A673 (cell line): ENCODE measurements around the gene NAA10. TPM values are rescaled to one million over a fixed set of nuclear protein-coding genes. Genes with fewer than 3 reads are reported as not detected.

Experiments used
- BruUV-seq: library from RNA; stranded (reverse); fragments of 400-500 nt; replicated peaks from 2 replicates; lab custom pipeline; 2021; lab: Mats Ljungman, UMichigan
- CTCF ChIA-PET: fragments of 300-600 bp; sonication (Branson Sonifier 250); formaldehyde crosslinking; loops from one replicate; lab custom pipeline; 2022; ENCODE audit warnings: antibody characterized with exemption; lab: Charles Lee
- POLR2A ChIA-PET: fragments of 300-600 bp; sonication (Branson Sonifier 250); formaldehyde crosslinking; loops from one replicate; lab custom pipeline; 2022; ENCODE audit warnings: antibody characterized with exemption; ENCODE audit not compliant: low non-redundant PET; lab: Charles Lee
- DNase-seq: peaks from one replicate; pipeline ENCODE4 v3.0.0-alpha.2; 2015; ENCODE audit warnings: low spot score
- H3K27ac ChIP-seq: fragments of 200-600 bp; sonication (generic); 2 replicates; pipeline ENCODE4 v1.5.1; 2016; ENCODE audit warnings: mixed run types, low read depth, mild to moderate bottlenecking, mixed read lengths, antibody characterized with exemption, low read length; ENCODE audit not compliant: poor library complexity, severe bottlenecking
- H3K27me3 ChIP-seq: fragments of 200-600 bp; sonication (generic); replicated peaks from 2 replicates; pipeline ENCODE4 v1.6.1; 2017; ENCODE audit warnings: mixed run types, low read depth, mild to moderate bottlenecking, mixed read lengths, antibody characterized with exemption, low read length; ENCODE audit not compliant: insufficient read depth, poor library complexity
- H3K36me3 ChIP-seq: fragments of 200-600 bp; sonication (generic); 2 replicates; pipeline ENCODE4 v1.6.1; 2016; ENCODE audit warnings: mixed run types, mild to moderate bottlenecking, mixed read lengths, antibody characterized with exemption, low read length; ENCODE audit not compliant: insufficient read depth, poor library complexity, severe bottlenecking
- H3K4me1 ChIP-seq: fragments of 200-600 bp; sonication (generic); 2 replicates; pipeline ENCODE4 v1.6.1; 2017; ENCODE audit warnings: mixed run types, mild to moderate bottlenecking, mixed read lengths, antibody characterized with exemption, low read length; ENCODE audit not compliant: insufficient read depth, poor library complexity, severe bottlenecking
- H3K4me3 ChIP-seq: fragments of 200-600 bp; sonication (generic); 2 replicates; pipeline ENCODE4 v1.5.1; 2016; ENCODE audit warnings: low read depth, mixed run types, mild to moderate bottlenecking, mixed read lengths, low read length; ENCODE audit not compliant: poor library complexity, severe bottlenecking
- H3K9me3 ChIP-seq: fragments of 200-600 bp; sonication (generic); 2 replicates; pipeline ENCODE4 v1.6.1; 2016; ENCODE audit warnings: mixed run types, low read depth, mild to moderate bottlenecking, mixed read lengths, antibody characterized with exemption, low read length; ENCODE audit not compliant: poor library complexity, severe bottlenecking
- EZH2 ChIP-seq: fragments of 200-600 bp; sonication (generic); IDR thresholded peaks from 2 replicates; pipeline ENCODE4 v1.6.1; 2017; ENCODE audit warnings: borderline replicate concordance, low read depth, mild to moderate bottlenecking, mixed read lengths, antibody characterized with exemption, low read length; ENCODE audit not compliant: poor library complexity, severe bottlenecking
- intact Hi-C: fragments of 100-400 bp; cut with micrococcal nuclease; formaldehyde crosslinking; loops from one replicate; pipeline ENCODE4 v1.10.0; 2022; ENCODE audit not compliant: unreplicated experiment
- total RNA-seq: library from RNA; stranded (reverse); gene quantifications from 2 replicates; pipeline ENCODE4 v1.2.3, GENCODE V29; 2021
- TF ChIP-seq, protein P1 (sequence below): fragments of 300-800, 200-600 bp; sonication (generic); conservative IDR thresholded peaks from 2 replicates; pipeline ENCODE4 v1.5.1; 2017; ENCODE audit warnings: low read depth, mild to moderate bottlenecking, antibody characterized with exemption, low read length, moderate library complexity, mixed read lengths

The NAA10 gene
- total RNA-seq, 1 experiment from 2014 or later, result 140 TPM

DNA sequence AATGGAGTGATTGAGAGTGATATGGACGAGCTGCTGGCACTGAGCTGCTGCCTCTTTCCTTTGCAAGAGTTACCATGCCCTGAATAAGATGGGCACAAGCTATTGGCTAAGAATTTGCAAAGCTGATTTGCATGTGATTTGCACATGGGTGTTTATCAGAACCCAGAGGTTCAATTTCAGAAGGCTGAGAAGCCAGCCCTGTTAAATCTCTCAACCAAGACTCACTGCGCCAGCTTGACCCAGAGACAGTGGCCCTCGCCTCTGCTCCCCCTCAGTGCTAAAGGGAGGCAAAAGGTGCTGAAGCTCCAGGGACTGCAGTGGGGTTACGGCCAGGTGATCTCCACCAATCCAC, 9.5 kb downstream of the NAA10 start:
- DNase-seq, result no peak
- TF ChIP-seq, protein P1, sequence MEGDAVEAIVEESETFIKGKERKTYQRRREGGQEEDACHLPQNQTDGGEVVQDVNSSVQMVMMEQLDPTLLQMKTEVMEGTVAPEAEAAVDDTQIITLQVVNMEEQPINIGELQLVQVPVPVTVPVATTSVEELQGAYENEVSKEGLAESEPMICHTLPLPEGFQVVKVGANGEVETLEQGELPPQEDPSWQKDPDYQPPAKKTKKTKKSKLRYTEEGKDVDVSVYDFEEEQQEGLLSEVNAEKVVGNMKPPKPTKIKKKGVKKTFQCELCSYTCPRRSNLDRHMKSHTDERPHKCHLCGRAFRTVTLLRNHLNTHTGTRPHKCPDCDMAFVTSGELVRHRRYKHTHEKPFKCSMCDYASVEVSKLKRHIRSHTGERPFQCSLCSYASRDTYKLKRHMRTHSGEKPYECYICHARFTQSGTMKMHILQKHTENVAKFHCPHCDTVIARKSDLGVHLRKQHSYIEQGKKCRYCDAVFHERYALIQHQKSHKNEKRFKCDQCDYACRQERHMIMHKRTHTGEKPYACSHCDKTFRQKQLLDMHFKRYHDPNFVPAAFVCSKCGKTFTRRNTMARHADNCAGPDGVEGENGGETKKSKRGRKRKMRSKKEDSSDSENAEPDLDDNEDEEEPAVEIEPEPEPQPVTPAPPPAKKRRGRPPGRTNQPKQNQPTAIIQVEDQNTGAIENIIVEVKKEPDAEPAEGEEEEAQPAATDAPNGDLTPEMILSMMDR, result no peak
- no peak for TF ChIP-seq EZH2
- peaks cover 20% of the 10 kb centered on the region for H3K4me1 ChIP-seq
- peak overlapping the region; percentile 58 for H3K4me3 ChIP-seq
- no peaks in the 10 kb centered on the region for H3K27me3 ChIP-seq
- H3K27ac ChIP-seq, result peak overlapping the region; percentile 94
- CTCF ChIA-PET, result interaction anchor here (0.5 kb wide), 1 partner anchor 82 kb away, joined by 5 read pairs; no protein-coding TSS in a partner anchor
- intact Hi-C loops, result no loop called here
- no peaks in the 10 kb centered on the region for H3K36me3 ChIP-seq
- TSS peak; percentile 29 for BruUV-seq
- POLR2A ChIA-PET, result no interaction called here
- H3K9me3 ChIP-seq, result no peaks in the 10 kb centered on the region

DNA sequence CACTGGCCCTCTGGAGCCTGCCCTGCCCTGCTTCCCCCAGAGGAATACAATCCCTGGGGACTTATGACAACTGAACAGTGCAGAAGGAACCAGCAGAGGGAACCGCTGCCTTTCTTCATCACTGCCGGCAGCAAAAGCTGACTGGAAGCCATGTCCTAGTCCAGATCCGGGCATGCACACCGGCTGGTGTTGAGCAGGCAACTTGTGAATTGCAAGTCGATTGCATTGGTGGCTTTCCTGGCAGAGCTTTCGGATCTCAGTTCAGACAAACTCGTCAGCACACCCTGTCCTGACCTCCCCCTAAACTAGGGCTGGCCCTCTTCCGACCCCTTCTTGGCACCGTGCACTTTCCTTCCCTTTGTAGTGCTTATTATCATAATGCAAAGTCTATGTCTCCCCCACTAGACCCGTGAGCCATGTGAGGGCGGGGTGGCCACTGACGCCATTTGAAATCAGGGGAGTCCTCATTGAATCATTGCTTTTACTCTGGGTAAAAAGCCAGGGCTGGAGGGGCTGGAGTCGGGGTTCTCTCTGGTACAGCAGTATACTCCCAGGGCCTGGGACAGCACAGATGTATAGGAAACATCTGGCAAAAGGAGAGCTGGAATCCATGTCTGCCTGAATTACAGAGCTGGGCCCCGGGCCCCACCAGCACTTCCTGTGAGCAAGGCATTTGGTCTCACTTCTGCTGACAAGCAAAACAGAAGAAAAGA, 10.5 kb downstream of the NAA10 start:
- H3K36me3 ChIP-seq, result no peaks in the 10 kb centered on the region
- TF ChIP-seq, protein P1, result peak; percentile 47
- TF ChIP-seq EZH2, result no peak
- DNase-seq, result peak; percentile 81
- peak overlapping the region; percentile 28 for H3K4me3 ChIP-seq
- intact Hi-C loops, result no loop called here
- BruUV-seq, result no TSS peak
- H3K9me3 ChIP-seq, result no peaks in the 10 kb centered on the region
- H3K27ac ChIP-seq, result peak overlapping the region; percentile 71
- ChIA-PET CTCF (interaction anchor here (1.4 kb wide), 1 partner anchor 23 kb away, joined by 4 read pairs; no protein-coding TSS in a partner anchor), POLR2A (no interaction called here)
- H3K27me3 ChIP-seq, result no peaks in the 10 kb centered on the region
- peaks cover 20% of the 10 kb centered on the region for H3K4me1 ChIP-seq

DNA sequence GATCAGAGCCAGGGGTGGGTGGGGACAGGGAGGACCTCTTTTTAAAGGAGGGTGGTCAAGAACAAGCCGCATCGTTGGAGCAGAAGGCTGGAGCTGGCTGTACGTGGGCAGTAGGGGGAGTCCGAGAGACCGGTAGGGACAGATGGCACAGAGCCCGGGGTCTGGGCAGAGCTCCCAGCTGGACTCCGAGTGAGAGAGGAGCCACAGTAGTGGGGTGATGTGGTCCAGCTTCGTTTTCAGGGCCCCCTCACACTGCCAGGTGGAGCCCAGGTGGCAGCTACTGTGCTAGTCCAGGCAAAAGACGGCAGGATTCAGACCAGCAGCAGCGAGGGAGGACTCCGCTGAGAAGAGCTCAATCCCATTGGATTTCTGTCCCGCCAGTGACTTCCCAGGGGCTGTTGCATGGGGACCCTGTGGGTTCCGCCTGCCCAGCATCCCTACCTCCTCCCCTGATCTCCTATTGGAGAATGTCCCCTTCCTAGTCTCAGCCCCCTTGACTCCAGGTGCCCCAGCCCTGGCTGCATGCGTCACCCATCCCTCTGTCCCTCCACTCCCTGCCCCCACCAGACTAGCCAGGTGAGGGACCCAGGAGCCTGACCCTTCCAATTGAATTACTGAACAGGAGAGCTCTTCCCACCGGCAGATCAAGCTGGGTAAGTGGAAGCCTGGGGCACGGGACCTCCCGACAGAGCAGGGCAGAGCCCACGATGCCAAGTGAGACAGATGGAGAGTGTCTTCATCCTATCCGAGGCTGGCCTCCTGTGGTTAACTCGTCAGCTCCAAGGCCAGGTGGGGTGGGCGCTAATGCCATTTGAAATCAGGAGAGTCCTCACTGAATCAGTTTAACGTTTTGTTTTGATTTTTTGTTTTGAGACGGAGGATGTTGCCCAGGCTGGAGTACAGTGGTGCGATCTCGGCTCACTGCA, 11.6 kb downstream of the NAA10 start:
- intact Hi-C loops, result no loop called here
- Histone ChIP-seq H3K36me3 (no peaks in the 10 kb centered on the region), H3K27ac (no peak overlapping the region), H3K4me3 (no peak overlapping the region), H3K27me3 (no peaks in the 10 kb centered on the region), H3K4me1 (peaks cover 20% of the 10 kb centered on the region), H3K9me3 (no peaks in the 10 kb centered on the region)
- no peak for DNase-seq
- TF ChIP-seq, protein P1, result peak; percentile 40; the same call in 1 of the 2 replicates
- TF ChIP-seq EZH2, result no peak
- POLR2A ChIA-PET, result no interaction called here
- CTCF ChIA-PET, result interaction anchor here (0.6 to 1.1 kb wide), 2 partner anchors 24 to 194 kb away, joined by 3 to 4 read pairs; no protein-coding TSS in a partner anchor
- no TSS peak for BruUV-seq
